Panc1 (cell line): Measurements from ENCODE around the gene SPDYE6.

ENCODE experiments used
- CTCF ChIP-seq: fragments of 450-650 bp; IDR thresholded peaks from 2 replicates; pipeline ENCODE4 v1.5.1; 2017; ENCODE audit warnings: mild to moderate bottlenecking
- POLR2AphosphoS5 ChIP-seq: IDR thresholded peaks from 2 replicates; pipeline ENCODE4 v1.6.1; 2012; ENCODE audit warnings: mild to moderate bottlenecking, low read depth, low read length, moderate library complexity
- SIN3A ChIP-seq: IDR thresholded peaks from 2 replicates; pipeline ENCODE4 v1.6.1; 2012; ENCODE audit warnings: low read depth, mild to moderate bottlenecking, low read length, moderate library complexity, borderline replicate concordance; ENCODE audit not compliant: insufficient read depth
- TF ChIP-seq, protein P1 (sequence below), 2 experiments: IDR thresholded peaks; 2 replicates each; pipeline ENCODE4 v1.6.1; 2011 to 2012; ENCODE audit warnings: low read depth in 2 of 2, control low read depth in 1 of 2, low read length in 1 of 2, mild to moderate bottlenecking in 1 of 2, moderate library complexity in 1 of 2; ENCODE audit not compliant: insufficient read depth in 1 of 2

GRCh38 chr7:102403563-102403962 lies 47.3 kb upstream of the SPDYE6 start:
- no peak for TF ChIP-seq CTCF
- TF ChIP-seq, protein P1, sequence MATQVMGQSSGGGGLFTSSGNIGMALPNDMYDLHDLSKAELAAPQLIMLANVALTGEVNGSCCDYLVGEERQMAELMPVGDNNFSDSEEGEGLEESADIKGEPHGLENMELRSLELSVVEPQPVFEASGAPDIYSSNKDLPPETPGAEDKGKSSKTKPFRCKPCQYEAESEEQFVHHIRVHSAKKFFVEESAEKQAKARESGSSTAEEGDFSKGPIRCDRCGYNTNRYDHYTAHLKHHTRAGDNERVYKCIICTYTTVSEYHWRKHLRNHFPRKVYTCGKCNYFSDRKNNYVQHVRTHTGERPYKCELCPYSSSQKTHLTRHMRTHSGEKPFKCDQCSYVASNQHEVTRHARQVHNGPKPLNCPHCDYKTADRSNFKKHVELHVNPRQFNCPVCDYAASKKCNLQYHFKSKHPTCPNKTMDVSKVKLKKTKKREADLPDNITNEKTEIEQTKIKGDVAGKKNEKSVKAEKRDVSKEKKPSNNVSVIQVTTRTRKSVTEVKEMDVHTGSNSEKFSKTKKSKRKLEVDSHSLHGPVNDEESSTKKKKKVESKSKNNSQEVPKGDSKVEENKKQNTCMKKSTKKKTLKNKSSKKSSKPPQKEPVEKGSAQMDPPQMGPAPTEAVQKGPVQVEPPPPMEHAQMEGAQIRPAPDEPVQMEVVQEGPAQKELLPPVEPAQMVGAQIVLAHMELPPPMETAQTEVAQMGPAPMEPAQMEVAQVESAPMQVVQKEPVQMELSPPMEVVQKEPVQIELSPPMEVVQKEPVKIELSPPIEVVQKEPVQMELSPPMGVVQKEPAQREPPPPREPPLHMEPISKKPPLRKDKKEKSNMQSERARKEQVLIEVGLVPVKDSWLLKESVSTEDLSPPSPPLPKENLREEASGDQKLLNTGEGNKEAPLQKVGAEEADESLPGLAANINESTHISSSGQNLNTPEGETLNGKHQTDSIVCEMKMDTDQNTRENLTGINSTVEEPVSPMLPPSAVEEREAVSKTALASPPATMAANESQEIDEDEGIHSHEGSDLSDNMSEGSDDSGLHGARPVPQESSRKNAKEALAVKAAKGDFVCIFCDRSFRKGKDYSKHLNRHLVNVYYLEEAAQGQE (IDR thresholded peaks at IDR 0.05; ENCODE audit: insufficient read depth in 1 of 2, low read depth in 2 of 2, low read length in 1 of 2): no peak
- no peak for TF ChIP-seq POLR2AphosphoS5
- TF ChIP-seq SIN3A: no peak
